GM19372 (cell line): Measurements from ENCODE around the gene MIPOL1.

Source experiments
- ATAC-seq: cut with Tn5 transposase; IDR thresholded peaks from one replicate; pipeline ENCODE4 v1.9.1; 2021; ENCODE audit warnings: mild to moderate bottlenecking, low read depth, moderate library complexity; ENCODE audit not compliant: unreplicated experiment

The MIPOL1 gene

DNA sequence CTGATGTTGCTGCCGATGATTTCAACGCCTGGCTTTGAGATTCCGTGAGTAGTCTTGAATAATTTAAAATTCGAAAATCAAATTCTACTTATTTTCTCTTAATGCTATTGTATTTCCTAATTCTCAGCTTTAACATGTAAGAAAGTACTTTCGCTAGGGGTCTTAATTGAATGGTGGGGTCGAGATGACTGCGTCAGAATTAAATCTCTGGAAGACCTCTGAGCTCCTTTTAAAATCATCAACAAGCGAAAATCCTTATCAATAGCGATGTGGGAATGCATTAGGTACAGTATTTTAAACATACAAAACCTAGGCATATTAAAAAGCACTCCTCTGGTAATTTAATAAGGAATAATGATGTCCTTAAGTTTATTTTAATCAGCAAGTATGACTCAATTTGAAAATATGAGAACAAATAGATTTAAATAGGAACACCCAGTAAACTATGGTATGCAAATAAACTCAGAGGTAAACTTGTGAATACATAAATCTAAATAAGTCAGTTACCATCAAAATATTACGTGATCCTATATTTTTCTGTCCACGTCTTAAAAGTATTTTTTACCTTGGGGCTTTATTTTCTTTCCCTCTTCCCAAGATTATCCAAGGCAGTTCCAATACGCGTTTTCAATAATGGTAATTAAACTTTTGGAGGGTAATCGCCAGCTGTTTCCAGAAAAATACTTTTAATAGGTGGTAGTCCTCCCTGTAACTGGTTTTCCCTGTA is 395.9 kb downstream of the MIPOL1 start:
- ATAC-seq, result no peak

DNA sequence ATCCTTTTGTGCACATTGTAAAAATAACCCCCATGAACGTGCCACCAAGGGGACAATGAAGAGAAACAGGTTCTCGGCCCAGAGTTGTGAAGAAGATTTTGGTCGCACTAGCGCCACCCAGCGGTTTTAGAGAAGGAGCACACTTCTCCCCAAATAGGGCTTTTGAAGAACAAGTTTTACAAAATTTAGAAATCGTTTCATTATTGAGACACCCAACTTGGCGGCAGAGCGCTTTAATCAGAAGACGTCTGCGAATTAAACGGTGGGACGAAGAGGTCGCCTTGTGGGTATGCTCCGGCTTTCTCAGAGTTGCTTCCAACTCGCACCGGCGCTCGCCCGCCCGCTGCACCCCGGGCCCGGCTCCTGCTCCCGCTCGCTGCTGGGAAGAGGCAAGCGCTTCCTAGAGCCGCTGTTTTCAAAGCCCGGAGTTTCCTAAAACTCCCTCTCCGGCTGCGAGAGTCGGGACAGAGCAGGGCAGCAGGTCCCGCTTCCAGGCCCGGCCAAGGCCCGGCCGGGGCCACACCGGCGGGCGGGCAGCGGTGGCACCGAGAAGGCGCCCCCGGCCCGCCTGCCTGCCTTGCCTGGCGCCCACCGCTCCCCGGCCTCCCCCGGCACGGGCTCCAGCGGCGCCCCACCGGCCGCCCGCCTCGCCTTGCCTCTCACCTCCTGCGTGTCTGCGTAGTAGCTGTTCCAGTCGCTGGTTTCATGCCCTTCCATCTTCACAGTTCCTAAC is 396.7 kb downstream of the MIPOL1 start:
- no peak for ATAC-seq

GRCh38 chr14:37594971-37595808 is 397.5 kb downstream of the MIPOL1 start, which contains the start of the genes FOXA1 and TTC6:
Gene FOXA1, minus strand, starts transcription at chr14:37595249. Its CDS starts 277 bp downstream, at chr14:37594972.
Gene TTC6, plus strand, starts transcription at chr14:37595629. Its CDS starts 26,436 bp downstream, at chr14:37622065.
- ATAC-seq, result no peak

DNA sequence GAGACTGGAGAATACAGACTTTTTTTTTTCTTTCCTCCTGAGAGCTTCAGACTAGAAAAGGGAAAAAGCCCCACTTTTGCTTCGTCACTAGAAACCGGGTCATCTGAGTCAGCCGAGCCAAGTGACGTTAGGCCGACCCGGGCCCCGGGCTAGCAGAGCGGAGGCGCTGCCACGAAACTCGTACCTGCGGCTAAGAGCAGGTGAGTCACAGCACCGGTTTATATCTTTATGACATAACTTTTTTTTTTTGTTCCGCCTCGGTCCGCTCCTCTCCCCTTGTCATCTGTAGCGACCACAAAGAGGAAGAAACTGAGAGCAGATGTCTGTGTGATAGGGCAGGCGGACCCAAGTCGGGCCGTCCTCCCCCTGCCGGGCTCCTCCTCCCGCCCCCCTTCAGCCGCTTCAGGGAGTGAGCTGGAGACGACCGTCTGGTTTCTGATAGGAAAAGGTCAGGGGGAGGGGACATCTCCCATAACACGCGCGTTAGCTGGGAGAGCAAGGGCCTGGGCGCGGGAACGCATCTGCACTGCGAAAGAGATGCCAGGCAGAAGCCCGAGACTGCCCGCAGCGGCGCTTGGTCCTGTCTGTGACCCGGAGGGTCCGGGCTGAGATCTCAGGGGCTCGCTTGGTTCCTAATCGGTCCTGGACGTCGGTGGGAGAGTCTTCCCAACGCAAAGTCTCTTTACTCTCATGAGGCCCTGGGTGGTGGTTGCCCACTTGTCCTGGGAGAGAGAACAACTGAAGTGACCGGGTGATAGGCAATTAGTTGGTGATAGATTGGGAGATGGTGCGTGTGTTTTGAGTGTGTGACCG is 398.3 kb downstream of the MIPOL1 start:
- no peak for ATAC-seq

GRCh38 chr14:37596790-37597472 is 399.2 kb downstream of the MIPOL1 start:
- ATAC-seq, result no peak

DNA sequence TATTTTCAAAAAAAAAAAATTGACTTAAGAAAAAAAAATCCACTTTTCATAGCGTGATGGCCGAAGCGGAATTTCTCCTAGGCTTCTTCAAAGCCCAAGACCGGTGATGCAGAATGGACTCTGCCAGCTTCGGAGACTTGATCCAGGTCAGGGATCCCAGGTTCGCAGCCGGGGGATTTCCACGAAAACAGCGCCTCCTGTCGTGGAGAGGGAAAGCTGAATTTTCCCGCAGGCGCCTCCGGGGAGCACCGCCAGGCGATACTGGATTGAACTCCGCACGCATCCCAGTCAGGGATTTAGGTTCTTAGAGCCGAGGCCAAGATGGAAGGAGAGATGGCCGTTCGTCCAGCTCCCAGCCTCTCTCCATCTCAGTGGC is 399.8 kb downstream of the MIPOL1 start:
- no peak for ATAC-seq

- no peak for ATAC-seq
These were observed 400.4 kb downstream of the MIPOL1 start for GRCh38 chr14:37597914-37598746.

DNA sequence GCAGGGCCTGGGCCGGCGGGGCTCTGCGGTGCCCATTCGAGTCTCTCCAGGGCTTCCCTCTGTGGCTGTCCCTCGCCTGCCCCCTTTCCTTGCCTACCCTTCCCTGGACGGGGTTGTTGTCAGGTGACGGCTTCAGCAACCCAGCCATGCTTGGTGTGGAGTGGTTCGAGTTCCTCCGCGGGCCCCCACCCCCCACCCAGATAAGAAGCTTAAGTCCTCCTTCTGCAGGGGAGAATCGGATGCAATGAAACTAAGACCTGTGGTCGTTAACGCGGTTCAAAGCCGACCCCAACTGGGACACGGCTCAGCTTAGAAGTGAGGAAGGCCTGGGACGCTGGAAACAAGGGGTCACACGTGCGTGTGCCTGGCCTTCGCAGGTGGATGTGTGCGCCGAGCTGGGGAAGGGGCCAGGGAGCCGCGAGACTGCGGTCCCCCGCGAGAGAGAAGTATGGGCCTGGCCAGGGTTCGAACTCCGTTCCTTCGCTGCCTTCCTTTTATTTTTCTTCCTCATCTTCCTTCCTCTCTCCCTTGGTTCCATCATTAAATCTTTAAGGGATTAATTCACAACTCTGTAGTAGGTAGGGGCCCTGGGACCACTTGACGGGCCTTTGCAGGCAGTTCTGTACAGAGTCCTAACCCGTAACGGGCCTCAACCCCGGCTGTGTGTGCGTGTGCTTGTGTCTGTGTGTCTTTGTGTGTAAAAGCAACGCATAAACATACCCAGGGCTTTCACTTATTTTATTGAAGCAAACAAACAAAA is 401.2 kb downstream of the MIPOL1 start:
- no peak for ATAC-seq

- no peak for ATAC-seq
These were observed 402.0 kb downstream of the MIPOL1 start for GRCh38 chr14:37599507-37600368.

GRCh38 chr14:37600880-37601741 is 403.4 kb downstream of the MIPOL1 start:
- ATAC-seq, result no peak

DNA sequence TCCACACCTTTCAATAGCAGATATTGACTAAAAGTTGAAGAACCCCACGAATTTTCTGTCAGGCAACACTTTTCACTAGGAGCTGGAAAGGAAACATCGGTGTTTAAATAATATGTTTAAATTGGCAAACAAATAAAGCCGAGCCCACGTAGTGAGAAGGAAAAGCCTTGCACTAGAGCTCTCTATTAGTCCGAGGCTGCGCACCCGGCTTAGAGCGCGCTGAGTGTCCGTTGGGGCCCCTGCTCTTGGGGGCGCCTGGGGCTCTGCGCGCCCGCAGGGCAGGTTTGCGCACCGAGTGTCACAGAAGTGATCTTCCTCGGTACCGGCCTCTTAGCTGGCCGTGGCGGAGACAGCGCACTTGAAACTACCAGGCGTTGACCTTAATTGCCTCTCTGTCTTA is 404.1 kb downstream of the MIPOL1 start:
- ATAC-seq, result no peak
